Measurements from ENCODE around the gene KRT80.

The KRT80 gene

DNA sequence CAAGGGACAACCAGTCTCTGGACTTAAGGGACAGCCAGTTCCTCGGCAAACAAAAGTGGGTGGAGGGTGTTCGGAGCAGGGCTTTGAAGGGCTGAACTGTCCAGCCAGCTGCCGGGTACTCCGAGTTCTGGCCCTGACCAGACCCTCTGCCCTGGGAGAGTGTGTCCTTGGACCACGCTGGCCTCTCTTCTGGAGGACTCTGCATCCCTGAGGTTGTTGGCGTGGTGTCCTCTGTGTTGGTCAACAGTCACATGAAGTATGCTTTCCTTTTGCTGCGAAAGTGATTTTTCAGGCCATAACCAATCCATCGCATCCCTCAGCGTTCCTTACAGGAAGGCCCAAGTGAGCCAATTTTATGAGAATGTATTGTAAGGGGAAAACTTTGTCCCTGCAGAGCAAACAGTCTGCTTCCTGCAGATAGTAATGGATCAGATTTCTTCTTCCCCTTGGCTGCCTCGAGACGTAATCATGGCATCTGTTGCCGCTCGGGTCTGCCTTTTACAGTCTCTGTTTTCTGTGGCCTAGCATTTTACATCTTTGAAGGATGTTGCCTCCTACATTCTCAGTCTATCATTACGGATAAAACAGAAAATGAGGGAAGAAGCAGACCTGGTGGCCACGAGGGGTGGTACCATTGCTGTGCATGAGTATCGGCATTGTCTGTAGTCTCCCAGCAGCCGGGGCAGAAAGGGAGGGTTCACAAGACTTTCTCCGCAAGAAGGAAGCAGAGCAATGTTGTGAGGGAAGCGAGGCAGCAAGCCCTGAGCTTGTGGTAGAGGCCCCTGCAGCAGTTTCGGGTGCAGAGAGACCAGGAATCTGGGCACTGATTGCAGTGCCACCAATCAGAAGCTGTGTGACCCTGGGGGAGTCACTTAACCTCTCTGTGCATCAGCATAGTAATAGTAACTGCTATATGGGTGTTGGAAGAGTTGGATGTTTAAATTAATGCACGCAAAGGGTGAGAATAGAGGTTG lies 64.9 kb downstream of the KRT80 start:
- DNase-seq (ENCODE audit: low read depth): no peak
- TF ChIP-seq, protein P1, sequence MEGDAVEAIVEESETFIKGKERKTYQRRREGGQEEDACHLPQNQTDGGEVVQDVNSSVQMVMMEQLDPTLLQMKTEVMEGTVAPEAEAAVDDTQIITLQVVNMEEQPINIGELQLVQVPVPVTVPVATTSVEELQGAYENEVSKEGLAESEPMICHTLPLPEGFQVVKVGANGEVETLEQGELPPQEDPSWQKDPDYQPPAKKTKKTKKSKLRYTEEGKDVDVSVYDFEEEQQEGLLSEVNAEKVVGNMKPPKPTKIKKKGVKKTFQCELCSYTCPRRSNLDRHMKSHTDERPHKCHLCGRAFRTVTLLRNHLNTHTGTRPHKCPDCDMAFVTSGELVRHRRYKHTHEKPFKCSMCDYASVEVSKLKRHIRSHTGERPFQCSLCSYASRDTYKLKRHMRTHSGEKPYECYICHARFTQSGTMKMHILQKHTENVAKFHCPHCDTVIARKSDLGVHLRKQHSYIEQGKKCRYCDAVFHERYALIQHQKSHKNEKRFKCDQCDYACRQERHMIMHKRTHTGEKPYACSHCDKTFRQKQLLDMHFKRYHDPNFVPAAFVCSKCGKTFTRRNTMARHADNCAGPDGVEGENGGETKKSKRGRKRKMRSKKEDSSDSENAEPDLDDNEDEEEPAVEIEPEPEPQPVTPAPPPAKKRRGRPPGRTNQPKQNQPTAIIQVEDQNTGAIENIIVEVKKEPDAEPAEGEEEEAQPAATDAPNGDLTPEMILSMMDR (conservative IDR thresholded peaks at IDR 0.05; ENCODE audit: low read depth, low read length): no peak
- H3K4me3 ChIP-seq (ENCODE audit: low read length): no peak overlapping the region

DNA sequence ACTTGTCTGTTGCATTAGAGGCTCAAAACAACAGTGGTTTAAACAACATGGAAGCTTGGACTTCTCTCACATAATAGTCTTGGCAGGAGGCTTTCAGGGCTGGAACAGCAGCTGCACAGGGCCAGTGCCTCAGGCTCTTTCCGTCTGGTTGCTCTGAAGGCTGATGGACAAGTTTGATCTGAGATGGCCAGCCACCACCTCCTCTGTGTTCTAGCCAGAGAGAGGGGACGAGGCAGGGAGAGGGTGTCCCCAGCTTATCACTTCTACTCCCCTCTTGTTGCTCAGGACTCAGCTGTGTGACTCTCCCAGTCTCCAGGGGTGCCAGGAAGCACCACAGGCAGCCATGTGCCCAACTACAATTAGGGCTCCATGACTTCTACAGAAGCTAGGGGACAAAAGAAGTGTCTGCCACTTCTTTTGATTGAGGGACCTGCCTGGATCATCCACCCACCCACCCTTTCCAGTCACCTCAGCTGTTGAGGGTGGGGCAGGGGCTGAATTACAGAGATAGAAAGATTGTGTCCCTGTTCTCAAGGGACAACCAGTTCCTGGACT lies 65.7 kb downstream of the KRT80 start:
- no peak overlapping the region for H3K4me3 ChIP-seq (ENCODE audit: low read length)
- DNase-seq (ENCODE audit: low read depth): no peak
- TF ChIP-seq, protein P1 (conservative IDR thresholded peaks at IDR 0.05; ENCODE audit: low read depth, low read length): no peak

DNA sequence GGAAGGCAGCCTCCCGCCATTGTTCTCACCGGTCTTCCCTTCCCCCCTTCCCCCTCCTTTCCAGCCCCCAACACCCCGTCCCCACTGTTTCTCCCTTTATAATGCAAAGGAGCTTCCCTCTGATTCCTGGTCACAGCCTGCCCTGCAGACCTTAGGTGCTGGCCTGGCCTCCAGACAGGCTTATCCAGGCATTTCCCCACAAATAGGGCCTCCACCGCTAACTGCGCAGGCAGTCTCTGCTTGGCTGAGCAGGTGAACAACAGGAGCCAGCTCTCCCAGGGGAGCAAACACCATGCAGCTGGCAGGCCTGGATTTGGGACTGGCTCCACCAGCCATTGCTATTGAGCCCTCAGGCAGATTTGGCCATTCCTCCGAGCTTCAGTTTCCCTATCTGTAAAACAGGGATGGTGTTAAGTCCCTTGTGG lies 66.3 kb downstream of the KRT80 start:
- no peak overlapping the region for H3K4me3 ChIP-seq (ENCODE audit: low read length)
- TF ChIP-seq, protein P1 (conservative IDR thresholded peaks at IDR 0.05; ENCODE audit: low read depth, low read length): no peak
- DNase-seq (ENCODE audit: low read depth): no peak

DNA sequence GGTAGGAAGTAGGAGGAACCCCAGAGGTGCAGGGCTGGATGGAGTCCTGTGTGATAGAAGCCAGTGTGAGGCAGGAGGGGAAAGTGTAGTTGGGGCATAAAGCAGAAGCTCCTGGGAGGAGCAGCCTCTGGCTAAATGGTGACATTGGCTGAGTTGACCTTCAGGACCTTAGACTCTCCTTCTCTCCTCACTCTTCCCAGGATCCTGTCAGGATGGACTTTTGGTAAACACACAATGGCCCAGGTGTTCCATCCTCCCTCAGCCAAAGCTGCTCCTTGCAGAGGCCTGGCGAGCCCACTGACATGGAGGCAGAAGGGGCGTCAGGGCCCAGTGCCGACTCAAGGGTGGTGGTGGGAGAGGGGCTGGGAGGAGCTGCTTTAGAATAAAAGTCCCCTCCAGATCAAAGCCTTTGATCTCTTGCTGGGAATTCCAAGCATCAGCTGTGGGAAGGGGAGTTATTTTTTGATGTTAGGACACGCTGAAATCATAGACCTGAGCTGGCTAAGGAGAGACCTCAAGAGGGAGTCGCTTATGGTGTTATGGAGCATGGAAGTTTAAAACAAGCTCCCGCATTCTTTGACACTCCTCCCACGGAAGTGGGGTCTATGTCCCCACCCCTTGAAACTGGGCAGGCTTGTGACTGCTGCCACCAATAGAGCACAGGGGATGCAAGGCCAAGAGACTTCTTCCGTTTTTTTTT lies 68.2 kb downstream of the KRT80 start:
- no peak for DNase-seq (ENCODE audit: low read depth)
- no peak overlapping the region for H3K4me3 ChIP-seq (ENCODE audit: low read length)
- TF ChIP-seq, protein P1 (conservative IDR thresholded peaks at IDR 0.05; ENCODE audit: low read depth, low read length): no peak

DNA sequence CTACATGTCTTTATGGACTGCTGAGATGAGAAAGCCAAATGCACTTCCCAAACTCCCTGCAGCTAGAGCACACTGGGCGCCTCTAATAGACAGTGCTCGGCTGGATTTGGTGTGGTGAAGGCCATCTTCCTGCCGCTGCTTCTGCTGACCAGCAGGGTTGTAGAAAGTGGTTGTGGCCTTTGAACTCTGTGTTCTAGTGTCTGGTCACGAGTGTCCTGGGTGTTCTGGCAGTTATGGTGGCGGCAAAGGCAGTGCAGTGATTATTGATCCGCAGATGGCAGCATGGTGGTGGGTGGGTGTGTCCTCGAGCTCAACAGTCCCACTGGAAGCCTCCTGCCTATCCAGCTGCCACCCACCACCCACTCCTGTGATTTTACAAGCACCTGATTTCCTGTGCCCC lies 68.9 kb downstream of the KRT80 start:
- DNase-seq (ENCODE audit: low read depth): no peak
- TF ChIP-seq, protein P1 (conservative IDR thresholded peaks at IDR 0.05; ENCODE audit: low read depth, low read length): no peak
- no peak overlapping the region for H3K4me3 ChIP-seq (ENCODE audit: low read length)

DNA sequence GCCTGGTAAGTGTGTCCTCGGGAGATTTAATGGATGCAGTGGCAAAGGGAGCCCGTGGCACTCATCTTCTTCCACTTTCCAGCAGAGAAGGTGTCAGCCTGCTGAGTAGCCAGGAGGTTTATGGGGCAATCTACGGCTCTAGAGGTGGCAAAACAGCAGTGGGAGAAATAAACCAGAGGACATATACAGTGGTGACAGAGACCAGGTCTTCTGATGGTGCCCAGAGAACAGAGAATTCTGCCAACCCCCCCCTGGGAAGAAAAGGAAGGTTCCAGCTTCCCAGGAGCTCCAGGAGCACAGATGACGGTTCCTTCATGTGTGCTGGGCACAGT lies 69.3 kb downstream of the KRT80 start:
- H3K4me3 ChIP-seq (ENCODE audit: low read length): no peak overlapping the region
- no peak for DNase-seq (ENCODE audit: low read depth)
- TF ChIP-seq, protein P1 (conservative IDR thresholded peaks at IDR 0.05; ENCODE audit: low read depth, low read length): no peak
